T-helper 2 cell treated with Interferon-gamma antibody and Interleukin-4, amounts not matched to agents 5 μg/mL and 100 μg/mL, for 36 hours (primary cell): ENCODE measurements around the gene ZCCHC24.
A peak's percentile ranks its signal among the peaks of the same experiment; 100 is the strongest.

Experiments used
- DNase-seq: peaks from one replicate; pipeline ENCODE4 v3.0.0; 2021; ENCODE audit warnings: low spot score
- H3K27ac Mint-ChIP-seq: one replicate; pipeline ENCODE4 v1.8.0; 2021; ENCODE audit warnings: mild to moderate bottlenecking, mixed read lengths
- H3K27me3 Mint-ChIP-seq: one replicate; pipeline ENCODE4 v1.8.0; 2021; ENCODE audit warnings: low read depth, mixed read lengths
- H3K36me3 Mint-ChIP-seq: one replicate; pipeline ENCODE4 v1.8.0; 2021; ENCODE audit warnings: low read depth, mixed read lengths
- H3K4me1 Mint-ChIP-seq: one replicate; pipeline ENCODE4 v1.8.0; 2021; ENCODE audit warnings: low read depth, mixed read lengths
- H3K4me3 Mint-ChIP-seq: one replicate; pipeline ENCODE4 v1.8.0; 2022; ENCODE audit warnings: mild to moderate bottlenecking, moderate library complexity, mixed read lengths
- H3K9me3 Mint-ChIP-seq: one replicate; pipeline ENCODE4 v1.8.0; 2021; ENCODE audit warnings: mixed read lengths

ZCCHC24 gene

GRCh38 chr10:79446758-79447084, 1.3 kb upstream of the ZCCHC24 start:
- H3K36me3 Mint-ChIP-seq = no peaks in the 10 kb centered on the region
- H3K4me1 Mint-ChIP-seq = peaks cover 19% of the 10 kb centered on the region
- no peak for DNase-seq
- peaks cover 47% of the 10 kb centered on the region for H3K27me3 Mint-ChIP-seq
- peak overlapping the region; percentile 35 for H3K4me3 Mint-ChIP-seq
- H3K9me3 Mint-ChIP-seq = no peaks in the 10 kb centered on the region
- H3K27ac Mint-ChIP-seq = no peak overlapping the region

- peaks cover 19% of the 10 kb centered on the region for H3K4me1 Mint-ChIP-seq
- peak overlapping the region; percentile 73 for H3K27ac Mint-ChIP-seq
- H3K9me3 Mint-ChIP-seq = no peaks in the 10 kb centered on the region
- no peaks in the 10 kb centered on the region for H3K36me3 Mint-ChIP-seq
- H3K27me3 Mint-ChIP-seq = peaks cover 45% of the 10 kb centered on the region
- peak overlapping the region; percentile 80 for H3K4me3 Mint-ChIP-seq
- no peak for DNase-seq
Measured at GRCh38 chr10:79445977-79446757, 743 bp upstream of the ZCCHC24 start.

GRCh38 chr10:79444199-79445119, 965 bp downstream of the ZCCHC24 start:
- peak; percentile 59 for DNase-seq
- H3K27me3 Mint-ChIP-seq = peaks cover 43% of the 10 kb centered on the region
- H3K36me3 Mint-ChIP-seq = no peaks in the 10 kb centered on the region
- peak overlapping the region; percentile 87 for H3K4me3 Mint-ChIP-seq
- peaks cover 19% of the 10 kb centered on the region for H3K4me1 Mint-ChIP-seq
- H3K27ac Mint-ChIP-seq = peak overlapping the region; percentile 69
- no peaks in the 10 kb centered on the region for H3K9me3 Mint-ChIP-seq

- Mint-ChIP-seq H3K4me1 (peaks cover 19% of the 10 kb centered on the region), H3K36me3 (no peaks in the 10 kb centered on the region), H3K9me3 (no peaks in the 10 kb centered on the region), H3K27me3 (peaks cover 41% of the 10 kb centered on the region), H3K27ac (peak overlapping the region; percentile 13), H3K4me3 (peak overlapping the region; percentile 87)
- no peak for DNase-seq
Measured at GRCh38 chr10:79443338-79444198, 1.9 kb downstream of the ZCCHC24 start.

- no peak for DNase-seq
- Mint-ChIP-seq H3K27me3 (peaks cover 31% of the 10 kb centered on the region), H3K9me3 (no peaks in the 10 kb centered on the region), H3K36me3 (no peaks in the 10 kb centered on the region), H3K27ac (no peak overlapping the region), H3K4me3 (no peak overlapping the region), H3K4me1 (peaks cover 19% of the 10 kb centered on the region)
Measured at GRCh38 chr10:79442171-79443040, 3.0 kb downstream of the ZCCHC24 start.

GRCh38 chr10:79441433-79441832, 4.0 kb downstream of the ZCCHC24 start:
- H3K36me3 Mint-ChIP-seq = no peaks in the 10 kb centered on the region
- H3K27me3 Mint-ChIP-seq = peaks cover 24% of the 10 kb centered on the region
- H3K4me1 Mint-ChIP-seq = peaks cover 17% of the 10 kb centered on the region
- H3K27ac Mint-ChIP-seq = no peak overlapping the region
- H3K9me3 Mint-ChIP-seq = no peaks in the 10 kb centered on the region
- DNase-seq = no peak
- no peak overlapping the region for H3K4me3 Mint-ChIP-seq

GRCh38 chr10:79440281-79440680, 5.1 kb downstream of the ZCCHC24 start:
- H3K36me3 Mint-ChIP-seq = no peaks in the 10 kb centered on the region
- no peaks in the 10 kb centered on the region for H3K9me3 Mint-ChIP-seq
- peaks cover 13% of the 10 kb centered on the region for H3K4me1 Mint-ChIP-seq
- H3K4me3 Mint-ChIP-seq = no peak overlapping the region
- H3K27me3 Mint-ChIP-seq = peaks cover 18% of the 10 kb centered on the region
- no peak overlapping the region for H3K27ac Mint-ChIP-seq
- DNase-seq = no peak

- Mint-ChIP-seq H3K27ac (no peak overlapping the region), H3K9me3 (no peaks in the 10 kb centered on the region), H3K27me3 (peaks cover 12% of the 10 kb centered on the region), H3K4me3 (no peak overlapping the region), H3K36me3 (no peaks in the 10 kb centered on the region), H3K4me1 (peaks cover 6% of the 10 kb centered on the region)
- DNase-seq = no peak
Measured at GRCh38 chr10:79438699-79439085, 6.7 kb downstream of the ZCCHC24 start.

GRCh38 chr10:79438021-79438698, 7.3 kb downstream of the ZCCHC24 start:
- Mint-ChIP-seq H3K9me3 (no peaks in the 10 kb centered on the region), H3K4me1 (peaks cover 2% of the 10 kb centered on the region), H3K4me3 (no peak overlapping the region), H3K27ac (no peak overlapping the region), H3K36me3 (no peaks in the 10 kb centered on the region), H3K27me3 (peaks cover 10% of the 10 kb centered on the region)
- DNase-seq = no peak

- H3K27ac Mint-ChIP-seq = no peak overlapping the region
- peaks cover 2% of the 10 kb centered on the region for H3K4me1 Mint-ChIP-seq
- no peak for DNase-seq
- H3K9me3 Mint-ChIP-seq = no peaks in the 10 kb centered on the region
- peaks cover 10% of the 10 kb centered on the region for H3K27me3 Mint-ChIP-seq
- no peak overlapping the region for H3K4me3 Mint-ChIP-seq
- H3K36me3 Mint-ChIP-seq = no peaks in the 10 kb centered on the region
Measured at GRCh38 chr10:79437111-79437814, 8.2 kb downstream of the ZCCHC24 start.

- no peaks in the 10 kb centered on the region for H3K9me3 Mint-ChIP-seq
- H3K27me3 Mint-ChIP-seq = peaks cover 8% of the 10 kb centered on the region
- no peaks in the 10 kb centered on the region for H3K36me3 Mint-ChIP-seq
- DNase-seq = no peak
- H3K4me3 Mint-ChIP-seq = no peak overlapping the region
- no peak overlapping the region for H3K27ac Mint-ChIP-seq
- H3K4me1 Mint-ChIP-seq = peaks cover 2% of the 10 kb centered on the region
Measured at GRCh38 chr10:79436850-79437103, 8.6 kb downstream of the ZCCHC24 start.

GRCh38 chr10:79436066-79436849, 9.2 kb downstream of the ZCCHC24 start:
- no peak overlapping the region for H3K4me3 Mint-ChIP-seq
- no peak overlapping the region for H3K27ac Mint-ChIP-seq
- no peak for DNase-seq
- H3K9me3 Mint-ChIP-seq = no peaks in the 10 kb centered on the region
- no peaks in the 10 kb centered on the region for H3K36me3 Mint-ChIP-seq
- H3K4me1 Mint-ChIP-seq = peaks cover 2% of the 10 kb centered on the region
- peaks cover 8% of the 10 kb centered on the region for H3K27me3 Mint-ChIP-seq
